ENCODE results near the gene CCT2.

DNA sequence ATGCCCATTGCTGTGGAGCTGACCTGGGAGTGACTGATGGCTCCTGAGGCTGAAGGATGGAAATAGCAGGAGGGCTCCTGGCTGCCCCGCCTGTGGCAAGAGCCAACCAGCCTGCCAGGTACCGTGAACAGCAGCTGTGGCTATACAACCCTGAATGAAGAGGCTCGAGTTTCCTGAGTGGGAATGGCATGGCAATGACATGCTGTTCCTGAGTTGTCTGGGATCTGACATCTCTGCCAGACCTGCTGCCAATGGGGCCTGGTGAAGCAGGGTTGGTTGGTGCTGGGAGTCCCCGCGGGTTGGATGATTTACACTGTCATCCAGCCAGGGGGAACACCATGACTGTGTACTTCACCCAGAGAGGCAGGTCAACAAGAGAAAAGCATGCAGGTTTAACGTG, 57.3 kb downstream of the CCT2 start:
- TF ChIP-seq POLR2A (IDR thresholded peaks at IDR 0.05), result no peak
- TF ChIP-seq POLR2AphosphoS5 (IDR thresholded peaks at IDR 0.05), result no peak
- TF ChIP-seq, protein P1, sequence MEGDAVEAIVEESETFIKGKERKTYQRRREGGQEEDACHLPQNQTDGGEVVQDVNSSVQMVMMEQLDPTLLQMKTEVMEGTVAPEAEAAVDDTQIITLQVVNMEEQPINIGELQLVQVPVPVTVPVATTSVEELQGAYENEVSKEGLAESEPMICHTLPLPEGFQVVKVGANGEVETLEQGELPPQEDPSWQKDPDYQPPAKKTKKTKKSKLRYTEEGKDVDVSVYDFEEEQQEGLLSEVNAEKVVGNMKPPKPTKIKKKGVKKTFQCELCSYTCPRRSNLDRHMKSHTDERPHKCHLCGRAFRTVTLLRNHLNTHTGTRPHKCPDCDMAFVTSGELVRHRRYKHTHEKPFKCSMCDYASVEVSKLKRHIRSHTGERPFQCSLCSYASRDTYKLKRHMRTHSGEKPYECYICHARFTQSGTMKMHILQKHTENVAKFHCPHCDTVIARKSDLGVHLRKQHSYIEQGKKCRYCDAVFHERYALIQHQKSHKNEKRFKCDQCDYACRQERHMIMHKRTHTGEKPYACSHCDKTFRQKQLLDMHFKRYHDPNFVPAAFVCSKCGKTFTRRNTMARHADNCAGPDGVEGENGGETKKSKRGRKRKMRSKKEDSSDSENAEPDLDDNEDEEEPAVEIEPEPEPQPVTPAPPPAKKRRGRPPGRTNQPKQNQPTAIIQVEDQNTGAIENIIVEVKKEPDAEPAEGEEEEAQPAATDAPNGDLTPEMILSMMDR (IDR thresholded peaks at IDR 0.05 in 8 of 11, conservative IDR thresholded peaks at IDR 0.05 in 3 of 11), result no peak

Measured in spleen (tissue), 7 donors.